T-cell (primary cell): ENCODE measurements around the gene SLC8B1. TPM values are rescaled to one million over a fixed set of nuclear protein-coding genes. Genes with fewer than 3 reads are reported as not detected.

Source experiments
- ATAC-seq, 4 experiments: fragments of 200-7000 bp in 3 of 4; fragments of 150-1000 bp in 1 of 4; cut with Tn5 transposase; replicated peaks in 1 of 4; 1 replicate in 3 of 4; 2 replicates in 1 of 4; pipeline ENCODE4 v1.10.0; 2021; ENCODE audit warnings: moderate library complexity in 3 of 4, mild to moderate bottlenecking in 2 of 4, moderate number of reproducible peaks in 1 of 4
- CTCF ChIA-PET, 2 donors: fragments of 300-600 bp; sonication (Branson Sonifier 250); formaldehyde crosslinking; loops; one replicate each; lab custom pipeline; 2022; ENCODE audit warnings: antibody characterized with exemption in 2 of 2; lab: Charles Lee
- POLR2A ChIA-PET, 2 donors: fragments of 300-600 bp; sonication (Branson Sonifier 250); formaldehyde crosslinking; loops; one replicate each; lab custom pipeline; 2022; ENCODE audit warnings: antibody characterized with exemption in 2 of 2; lab: Charles Lee
- DNase-seq, 35 experiments: peaks; one replicate each; pipeline versions ENCODE4 v3.0.0 to v3.0.0-alpha.2; 2013 to 2023
- H3K27ac ChIP-seq: one replicate; pipeline ENCODE4 v1.5.1; 2013; ENCODE audit warnings: low read length
- H3K27me3 ChIP-seq, 2 experiments: replicated peaks in 1 of 2; 1 replicate in 1 of 2; 2 replicates in 1 of 2; pipeline versions ENCODE4 v1.6.1 to v1.7.0; 2013; ENCODE audit warnings: low read length in 1 of 2, mixed read lengths in 1 of 2; ENCODE audit not compliant: control insufficient read depth in 2 of 2, insufficient read depth in 2 of 2; ENCODE audit errors: extremely low read depth in 1 of 2
- H3K36me3 ChIP-seq, 2 donors: 1 replicate in 1 of 2; 2 replicates in 1 of 2; pipeline versions ENCODE4 v1.6.1 to v1.7.0; 2013; ENCODE audit warnings: low read length in 1 of 2; ENCODE audit not compliant: control insufficient read depth in 2 of 2, insufficient read depth in 1 of 2; ENCODE audit errors: extremely low read depth in 1 of 2
- H3K4me1 ChIP-seq, 2 experiments: 1 replicate in 1 of 2; 2 replicates in 1 of 2; pipeline versions ENCODE4 v1.6.1 to v1.7.0; 2013; ENCODE audit warnings: low read length in 2 of 2, mixed read lengths in 1 of 2; ENCODE audit not compliant: insufficient read depth in 2 of 2, control insufficient read depth in 1 of 2; ENCODE audit errors: extremely low read depth in 1 of 2
- H3K4me3 ChIP-seq, 2 donors: 1 replicate in 1 of 2; 2 replicates in 1 of 2; pipeline versions ENCODE4 v1.5.1 to v1.7.0; 2013; ENCODE audit warnings: mild to moderate bottlenecking in 2 of 2, low read length in 1 of 2, moderate library complexity in 1 of 2; ENCODE audit not compliant: control insufficient read depth in 1 of 2; ENCODE audit errors: extremely low read depth in 1 of 2
- H3K9me3 ChIP-seq: 2 replicates; pipeline ENCODE4 v1.7.0; 2013
- H3K27ac Mint-ChIP-seq, 2 donors: one replicate each; pipeline ENCODE4 v1.8.0; 2020 to 2021; ENCODE audit warnings: mild to moderate bottlenecking in 2 of 2, mixed read lengths in 2 of 2
- H3K27me3 Mint-ChIP-seq, 2 donors: one replicate each; pipeline ENCODE4 v1.8.0; 2021 to 2022; ENCODE audit warnings: mixed read lengths in 2 of 2
- H3K36me3 Mint-ChIP-seq: one replicate; pipeline ENCODE4 v1.8.0; 2021; ENCODE audit warnings: mixed read lengths
- H3K4me1 Mint-ChIP-seq, 3 donors: one replicate each; pipeline ENCODE4 v1.8.0; 2020 to 2022; ENCODE audit warnings: mixed read lengths in 3 of 3, mild to moderate bottlenecking in 1 of 3
- H3K4me3 Mint-ChIP-seq, 3 donors: one replicate each; pipeline ENCODE4 v1.8.0; 2020 to 2022; ENCODE audit warnings: mild to moderate bottlenecking in 3 of 3, mixed read lengths in 3 of 3, moderate library complexity in 3 of 3
- H3K9me3 Mint-ChIP-seq, 3 donors: one replicate each; pipeline ENCODE4 v1.8.0; 2020 to 2022; ENCODE audit warnings: mixed read lengths in 3 of 3
- WGBS: methylation state at CpG from one replicate; pipeline ENCODE4 v1.1.5; 2013; ENCODE audit warnings: missing lambda C conversion rate; ENCODE audit not compliant: insufficient coverage; 5-methylcytosine and 5-hydroxymethylcytosine counted together
- total RNA-seq, 35 experiments: library from RNA in 6 of 35; stranded (reverse) in 6 of 35; fragments of 120-200 nt in 1 of 35; gene quantifications; one replicate each; pipeline versions ENCODE4 v1.2.1 to v1.2.4 and lab custom pipeline; 2013 to 2026

Gene SLC8B1
- total RNA-seq, 5 donors from 2014 or later (not counting 1 experiment from before 2014, with no cell fraction given) = 76.7 to 120 (median 102) TPM

DNA sequence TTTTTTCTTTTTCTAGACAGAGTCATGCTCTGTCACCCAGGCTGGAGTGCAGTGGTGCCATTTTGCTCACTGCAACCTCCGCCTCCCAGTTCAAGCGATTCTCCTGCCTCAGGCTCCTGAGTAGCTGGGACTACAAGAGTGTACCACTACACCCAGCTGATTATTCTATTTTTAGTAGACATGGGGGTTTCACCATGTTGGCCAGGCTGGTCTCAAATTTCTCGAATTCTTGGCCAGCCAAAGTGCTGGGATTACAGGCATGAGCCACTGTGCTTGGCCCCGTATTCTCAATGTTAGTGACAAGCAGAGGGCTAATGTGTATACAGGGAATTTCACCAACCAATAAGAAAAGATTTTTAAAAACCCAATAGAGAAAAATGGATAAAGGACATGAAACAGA lies 31.9 kb upstream of the SLC8B1 start:
- POLR2A ChIA-PET = no interaction called here
- no peak overlapping the region for H3K4me3 ChIP-seq
- no peak overlapping the region for H3K27ac Mint-ChIP-seq
- no peak overlapping the region for H3K4me3 Mint-ChIP-seq
- H3K4me1 Mint-ChIP-seq = peaks cover 3 to 16% (median 4%) of the 10 kb centered on the region in 3 donors
- ATAC-seq = no peak
- DNase-seq = no peak
- no peaks in the 10 kb centered on the region for H3K9me3 Mint-ChIP-seq
- H3K9me3 ChIP-seq = no peaks in the 10 kb centered on the region
- peaks cover 36% of the 10 kb centered on the region for H3K36me3 Mint-ChIP-seq
- no peaks in the 10 kb centered on the region for H3K4me1 ChIP-seq
- H3K27me3 ChIP-seq = no peaks in the 10 kb centered on the region
- H3K27ac ChIP-seq = no peak overlapping the region
- no peaks in the 10 kb centered on the region for H3K36me3 ChIP-seq
- WGBS = 50% methylated on average over 1 of the region's 4 CpGs
- H3K27me3 Mint-ChIP-seq = no peaks in the 10 kb centered on the region
- CTCF ChIA-PET = no interaction called here

DNA sequence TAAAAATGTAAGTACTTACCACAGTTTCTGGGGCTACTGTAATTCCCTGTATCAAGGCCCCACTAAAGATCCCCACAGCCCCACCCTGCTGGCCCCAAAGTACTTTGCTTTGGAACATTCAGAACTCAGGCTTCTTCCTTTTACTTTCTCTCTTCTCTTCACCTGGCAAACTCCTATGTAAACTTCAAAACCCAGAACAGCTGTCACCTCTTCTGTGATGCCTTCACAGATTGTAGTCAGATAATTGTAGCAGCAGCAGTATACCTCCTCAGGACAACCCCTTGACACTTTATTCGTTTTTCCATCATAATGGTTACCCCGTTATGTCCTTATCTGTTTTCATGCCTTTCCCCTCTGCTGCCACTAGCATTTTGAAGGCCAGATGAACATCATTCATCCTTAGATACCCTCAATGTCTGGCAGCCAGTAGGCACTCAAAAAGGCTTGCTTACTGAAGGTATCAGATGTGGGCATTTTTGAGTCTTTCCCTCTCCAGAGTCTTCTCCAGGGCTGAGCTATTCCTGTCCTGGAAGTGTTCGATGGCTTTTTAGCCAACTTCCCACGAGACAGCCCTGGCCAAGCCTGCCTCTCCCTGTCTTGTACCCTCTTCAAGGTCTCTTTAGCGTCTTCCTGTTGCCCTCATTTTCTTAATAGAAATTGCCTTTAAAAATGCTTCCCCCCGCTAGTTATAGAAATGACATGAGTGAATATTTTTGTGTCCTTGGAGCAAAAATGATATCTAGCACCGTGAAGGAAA lies 30.9 kb upstream of the SLC8B1 start:
- WGBS = 100% methylated on average over 1 of the region's 7 CpGs
- CTCF ChIA-PET = no interaction called here
- no peak for DNase-seq
- Histone ChIP-seq H3K4me3 (no peak overlapping the region), H3K9me3 (no peaks in the 10 kb centered on the region), H3K27ac (no peak overlapping the region), H3K36me3 (no peaks in the 10 kb centered on the region), H3K27me3 (no peaks in the 10 kb centered on the region), H3K4me1 (no peaks in the 10 kb centered on the region)
- POLR2A ChIA-PET = interaction anchor here in 1 of 2 donors (0.6 kb wide), 1 partner anchor 35 kb away, joined by 5 read pairs; no protein-coding TSS in a partner anchor
- H3K27me3 Mint-ChIP-seq = no peaks in the 10 kb centered on the region
- H3K4me3 Mint-ChIP-seq = no peak overlapping the region
- H3K4me1 Mint-ChIP-seq = peaks cover 4 to 16% (median 7%) of the 10 kb centered on the region in 3 donors
- H3K36me3 Mint-ChIP-seq = peaks cover 33% of the 10 kb centered on the region
- no peak overlapping the region for H3K27ac Mint-ChIP-seq
- H3K9me3 Mint-ChIP-seq = no peaks in the 10 kb centered on the region
- no peak for ATAC-seq

DNA sequence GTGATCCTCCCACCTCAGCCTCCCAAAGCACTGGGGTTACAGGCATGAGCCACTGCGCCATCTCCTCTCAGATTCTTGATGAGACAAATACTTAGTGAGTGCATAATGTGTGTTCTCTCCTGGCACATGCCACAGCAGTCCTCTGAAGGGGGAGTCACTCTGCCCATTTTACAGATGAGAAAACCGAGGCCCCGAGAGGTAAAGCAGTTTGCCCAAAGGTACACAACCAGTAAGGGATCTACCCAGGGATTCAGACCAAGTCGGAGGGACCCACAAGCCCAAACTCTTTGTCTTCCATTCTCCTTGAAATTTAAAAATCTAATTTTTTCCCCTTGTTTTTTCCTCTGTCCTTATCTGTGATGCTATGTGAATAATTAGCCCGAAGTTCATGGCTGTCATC lies 29.8 kb upstream of the SLC8B1 start:
- H3K9me3 ChIP-seq = no peaks in the 10 kb centered on the region
- H3K4me1 ChIP-seq = peaks cover 0 to 1% of the 10 kb centered on the region in 2 experiments
- WGBS = 100% methylated on average over 3 of the region's 5 CpGs
- H3K4me1 Mint-ChIP-seq = peaks cover 9 to 20% (median 12%) of the 10 kb centered on the region in 3 donors
- no peak overlapping the region for H3K4me3 Mint-ChIP-seq
- no peaks in the 10 kb centered on the region for H3K9me3 Mint-ChIP-seq
- peaks cover 30% of the 10 kb centered on the region for H3K36me3 Mint-ChIP-seq
- no peak overlapping the region for H3K27ac ChIP-seq
- H3K4me3 ChIP-seq = no peak overlapping the region
- no peaks in the 10 kb centered on the region for H3K27me3 Mint-ChIP-seq
- ChIA-PET POLR2A (no interaction called here), CTCF (no interaction called here)
- H3K36me3 ChIP-seq = no peaks in the 10 kb centered on the region
- H3K27me3 ChIP-seq = no peaks in the 10 kb centered on the region
- ATAC-seq (no peak), DNase-seq (no peak)
- H3K27ac Mint-ChIP-seq = no peak overlapping the region

DNA sequence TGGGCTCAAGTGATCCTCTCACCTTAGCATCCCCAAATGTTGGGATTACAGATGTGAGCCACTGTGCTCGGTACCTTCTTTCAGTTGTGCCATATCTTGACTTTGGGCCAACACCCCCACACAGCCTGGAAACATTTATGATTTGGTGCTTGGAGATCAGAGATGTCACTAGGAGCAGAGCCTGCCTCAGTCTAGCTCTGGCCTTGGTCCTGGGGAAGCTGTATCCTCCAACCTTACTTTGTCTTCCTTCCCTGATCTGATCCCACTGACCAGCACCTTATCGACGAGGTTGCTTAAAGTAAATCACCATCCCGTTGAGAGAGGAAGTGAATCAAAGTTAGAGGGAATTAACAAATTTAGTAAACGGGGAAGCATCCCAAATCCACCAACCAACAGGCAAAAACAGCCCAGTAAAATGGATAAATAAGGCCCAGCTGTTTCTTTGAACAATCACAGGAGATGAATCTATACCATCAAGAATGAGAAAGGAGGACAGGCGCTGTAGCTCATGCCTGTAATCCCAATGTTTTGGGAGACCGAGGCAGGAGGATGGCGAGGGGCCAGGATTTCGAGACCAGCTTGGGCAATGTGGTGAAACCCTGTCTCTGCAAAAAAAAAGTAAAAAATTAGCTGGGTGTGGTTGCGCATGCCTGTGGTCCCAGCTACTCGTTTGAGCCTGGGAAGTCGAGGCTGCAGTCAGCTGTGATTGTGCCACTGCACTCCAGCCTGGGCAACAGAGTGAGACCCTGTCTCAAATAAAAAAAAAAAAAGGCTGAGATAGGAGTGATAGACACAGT lies 26.9 kb upstream of the SLC8B1 start:
- Histone ChIP-seq H3K4me1 (peaks cover 4 to 20% of the 10 kb centered on the region in 2 experiments), H3K4me3 (no peak overlapping the region), H3K27ac (no peak overlapping the region), H3K27me3 (no peaks in the 10 kb centered on the region), H3K9me3 (no peaks in the 10 kb centered on the region), H3K36me3 (no peaks in the 10 kb centered on the region)
- WGBS = 89% methylated on average over 6 of the region's 12 CpGs
- peaks cover 18% of the 10 kb centered on the region for H3K36me3 Mint-ChIP-seq
- H3K4me1 Mint-ChIP-seq = peaks cover 22 to 29% (median 22%) of the 10 kb centered on the region in 3 donors
- ChIA-PET CTCF (interaction anchor here (0.6 to 0.7 kb wide), 3 partner anchors 11 to 1315 kb away, joined by 3 read pairs; no protein-coding TSS in a partner anchor), POLR2A (no interaction called here)
- H3K4me3 Mint-ChIP-seq = no peak overlapping the region
- DNase-seq (no peak), ATAC-seq (no peak)
- H3K9me3 Mint-ChIP-seq = no peaks in the 10 kb centered on the region
- H3K27me3 Mint-ChIP-seq = no peaks in the 10 kb centered on the region
- H3K27ac Mint-ChIP-seq = peak overlapping the region in 1 of 2 donors; percentile 8

DNA sequence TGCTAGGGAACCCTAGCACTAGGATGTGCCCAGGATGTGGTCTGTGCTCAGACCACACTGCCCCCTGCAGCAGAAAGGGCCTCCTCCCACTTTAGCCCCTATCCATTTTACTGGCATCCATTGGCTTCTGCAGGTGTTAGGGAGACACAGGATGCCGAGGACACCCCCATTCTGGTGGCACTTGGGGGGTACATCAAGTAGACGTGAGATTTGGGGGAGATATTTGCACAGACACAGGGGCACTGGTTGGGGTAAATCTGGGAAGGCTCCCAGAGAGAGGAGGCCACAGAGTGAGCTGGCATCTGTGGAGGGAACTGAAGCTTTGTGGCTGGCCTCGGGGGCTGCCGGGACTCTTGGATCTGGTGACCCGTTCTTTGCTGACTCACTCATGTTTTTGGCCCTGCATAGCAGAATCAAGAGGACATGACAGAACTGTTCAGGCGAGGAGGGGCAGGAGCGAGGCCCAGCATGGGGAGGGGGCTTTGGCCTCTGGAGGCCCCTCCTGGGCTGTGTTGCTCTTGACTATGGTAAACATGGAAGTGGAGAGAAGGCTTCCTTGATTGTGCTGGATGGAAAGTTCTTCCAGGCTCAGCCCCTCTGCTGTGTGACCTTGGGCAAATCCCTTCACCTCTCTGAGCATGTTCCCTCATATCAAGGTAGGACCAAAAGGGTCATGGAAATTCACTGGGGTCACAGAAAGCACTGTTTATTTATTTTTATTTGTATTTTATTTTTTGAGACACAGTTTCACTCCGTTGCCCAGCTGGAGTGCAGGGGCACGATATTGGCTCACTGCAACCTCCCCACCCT lies 25.2 kb upstream of the SLC8B1 start:
- H3K4me3 ChIP-seq = no peak overlapping the region
- peaks cover 9% of the 10 kb centered on the region for H3K36me3 Mint-ChIP-seq
- H3K4me1 ChIP-seq = peaks cover 4 to 20% of the 10 kb centered on the region in 2 experiments
- H3K4me1 Mint-ChIP-seq = peaks cover 22 to 29% (median 22%) of the 10 kb centered on the region in 3 donors
- no peak for DNase-seq
- ChIA-PET POLR2A (interaction anchor here in 1 of 2 donors (0.8 kb wide), 1 partner anchor 105 kb away, joined by 6 read pairs; no protein-coding TSS in a partner anchor), CTCF (no interaction called here)
- H3K9me3 Mint-ChIP-seq = no peaks in the 10 kb centered on the region
- no peak for ATAC-seq
- no peaks in the 10 kb centered on the region for H3K27me3 ChIP-seq
- peak overlapping the region; percentile 3 for H3K27ac ChIP-seq
- H3K9me3 ChIP-seq = no peaks in the 10 kb centered on the region
- H3K27me3 Mint-ChIP-seq = no peaks in the 10 kb centered on the region
- peak overlapping the region in 2 of 3 donors; percentile 86 to 90 for H3K4me3 Mint-ChIP-seq
- H3K36me3 ChIP-seq = no peaks in the 10 kb centered on the region
- WGBS = 82% methylated on average over 7 of the region's 9 CpGs
- peak overlapping the region; percentile 66 to 88 for H3K27ac Mint-ChIP-seq
